Heart left ventricle (tissue), 16 donors: ENCODE results near the gene ATP6V0A1. TPM values are rescaled to one million over a fixed set of nuclear protein-coding genes. Genes with fewer than 3 reads are reported as not detected.

ENCODE experiments used
- ATAC-seq, 4 donors: fragments of 200-7000 bp; cut with Tn5 transposase; one replicate each; pipeline ENCODE4 v1.9.1; 2020 to 2022; ENCODE audit warnings: moderate library complexity in 4 of 4, mild to moderate bottlenecking in 3 of 4, moderate number of reproducible peaks in 1 of 4
- DNase-seq, 5 donors: peaks; one replicate each; pipeline ENCODE4 v3.0.0-alpha.2; 2020
- H3K27ac ChIP-seq, 12 donors: fragments of 200-600 bp; sonication (generic) in 4 of 12; one replicate each; pipeline versions ENCODE4 v1.5.0 to v1.8.0; 2016 to 2022; ENCODE audit warnings: mild to moderate bottlenecking in 2 of 12
- H3K27me3 ChIP-seq, 9 donors: fragments of 200-600 bp; sonication (generic) in 2 of 9; one replicate each; pipeline versions ENCODE4 v1.5.1 to v1.8.0; 2016 to 2022; ENCODE audit warnings: mild to moderate bottlenecking in 3 of 9
- H3K36me3 ChIP-seq, 9 donors: fragments of 200-600 bp; sonication (generic) in 2 of 9; one replicate each; pipeline versions ENCODE4 v1.5.0 to v1.8.0; 2018 to 2022; ENCODE audit warnings: mild to moderate bottlenecking in 2 of 9
- H3K4me1 ChIP-seq, 12 donors: fragments of 200-600 bp; sonication (generic) in 4 of 12; one replicate each; pipeline versions ENCODE4 v1.5.0 to v1.8.0; 2016 to 2022; ENCODE audit warnings: mild to moderate bottlenecking in 3 of 12
- H3K4me3 ChIP-seq, 12 donors: fragments of 200-600 bp; sonication (generic) in 4 of 12; one replicate each; pipeline versions ENCODE4 v1.5.0 to v1.8.0; 2017 to 2022; ENCODE audit warnings: mild to moderate bottlenecking in 9 of 12, moderate library complexity in 4 of 12
- H3K9me3 ChIP-seq, 12 donors: fragments of 200-600 bp; sonication (generic) in 4 of 12; one replicate each; pipeline versions ENCODE4 v1.5.0 to v1.8.0; 2016 to 2022; ENCODE audit warnings: mild to moderate bottlenecking in 1 of 12
- POLR2A ChIP-seq, 2 donors: fragments of 450-650 bp; IDR thresholded peaks; one replicate each; pipeline ENCODE4 v1.6.1; 2017; ENCODE audit warnings: antibody characterized with exemption in 2 of 2, mild to moderate bottlenecking in 2 of 2, moderate library complexity in 2 of 2
- WGBS, 4 donors: extraction: QIAGEN DNeasy Blood & Tissue Kit in 2 of 4; methylation state at CpG; one replicate each; pipeline versions ENCODE4 v1.1.5 to v1.1.7; 2013 to 2018; 5-methylcytosine and 5-hydroxymethylcytosine counted together
- intact Hi-C, 10 donors: fragments of 100-400 bp; cut with DNase I; formaldehyde crosslinking; loops; one replicate each; pipeline versions ENCODE4 v1.11.1 to v1.14.2; 2022
- long read RNA-seq, 3 donors: library from polyadenylated mRNA; unstranded; transcript quantifications; one replicate each; pipeline ENCODE4 v2.0.0, GENCODE V29; 2020 to 2021
- polyA plus RNA-seq, 2 donors: library from polyadenylated mRNA; stranded (reverse); fragments of 200-250 nt; gene quantifications; one replicate each; pipeline ENCODE4 v1.2.3, GENCODE V29; 2013
- total RNA-seq, 9 donors: library from RNA; depleted of rRNA in 2 of 9; stranded (reverse); fragments of >200 nt in 2 of 9; fragmentation: NEBNext Ultra II Directional in 3 of 9; extraction: Animal tissue kit (Norgen Biotek cat#: 25700) in 3 of 9; gene quantifications; one replicate each; pipeline versions ENCODE4 v1.1.0 to v1.2.4, GENCODE V29; 2016 to 2023
- TF ChIP-seq, protein P1 (sequence below), 12 donors: fragments of 200-600 bp; sonication (generic) in 4 of 12; IDR thresholded peaks; one replicate each; pipeline versions ENCODE4 v1.5.0 to v1.8.0; 2018 to 2022; ENCODE audit warnings: antibody characterized with exemption in 12 of 12, mild to moderate bottlenecking in 5 of 12
- donor health status: ischemic (EF 13 %, LVEDD 7.1; RV severe dilation, severe dysfunction).
- donor health status: healthy with polysubstance abuse.
- donor health status: DM: no; HTN: yes; CAD: no.
- donor health status: DM: no; HTN: no; CAD: no.
- donor health status: ischemic (EF 25% LVEDD 6.9; RV normal size, moderate dysfunction).
- donor health status: ischemic (EF 25% LVEDD 5.7; RV mildly dilated, moderate dysfunction).
- donor health status: healthy.
- donor health status: DM: yes; HTN: yes; CAD: no.
- donor health status: ischemic (EF 35%, LVEDD 5.7; RV mildly dilated, moderate dysfunction).
- donor health status: nonischemic (EF 11% LVEDD 7.7; RV severe dilation, severe dysfunction).
- donor health status: DM: yes; HTN: yes; CAD: no.
- donor health status: PGD.
- donor health status: ischemic (EF 29% LVEDD 5.4; RV normal size, mild dysfunction).
- donor health status: nonischemic (EF 23%, LVEDD 6.1; RV moderate dilation, normal function).

The ATP6V0A1 gene
- 10 to 100 TPM; 30.3 to 65.9 (median 35.9) TPM for total RNA-seq
- polyA plus RNA-seq, result 10 to 100 TPM; 24.3 to 40.6 TPM
- long read RNA-seq, donor 1, full-length matches to known transcripts, result 6 of 7 reads
- long read RNA-seq, donor 1, partial matches to known transcripts, result 1 of 7 reads
- long read RNA-seq, donor 1, other reads (novel, unspliced or antisense), result 0 of 7 reads
- long read RNA-seq, donor 2, full-length matches to known transcripts, result 14 of 15 reads
- long read RNA-seq, donor 2, partial matches to known transcripts, result 0 of 15 reads
- long read RNA-seq, donor 2, other reads (novel, unspliced or antisense), result 1 of 15 reads
- long read RNA-seq, donor 3, full-length matches to known transcripts, result 5 of 8 reads
- long read RNA-seq, donor 3, partial matches to known transcripts, result 1 of 8 reads
- long read RNA-seq, donor 3, other reads (novel, unspliced or antisense), result 2 of 8 reads

GRCh38 chr17:42458497-42459255 is at the start of gene ATP6V0A1:
Gene ATP6V0A1 (plus strand): TSS chr17:42458878. CDS start chr17:42460895, 2,017 bp downstream.
- peaks cover 0 to 77% (median 25%) of the 10 kb centered on the region in 12 donors for H3K4me1 ChIP-seq
- WGBS, 4 donors, result 0 to 1% (median 1%) methylated on average over 39 to 45 of the region's 45 CpGs
- intact Hi-C loops, result loop anchor here in 9 of 10 donors (1.0 to 5.0 kb wide), 6 partner anchors 35 to 136 kb away; partner anchors contain the start of gene CAVIN1 (in 8 of the 9)
- TF ChIP-seq, protein P1, sequence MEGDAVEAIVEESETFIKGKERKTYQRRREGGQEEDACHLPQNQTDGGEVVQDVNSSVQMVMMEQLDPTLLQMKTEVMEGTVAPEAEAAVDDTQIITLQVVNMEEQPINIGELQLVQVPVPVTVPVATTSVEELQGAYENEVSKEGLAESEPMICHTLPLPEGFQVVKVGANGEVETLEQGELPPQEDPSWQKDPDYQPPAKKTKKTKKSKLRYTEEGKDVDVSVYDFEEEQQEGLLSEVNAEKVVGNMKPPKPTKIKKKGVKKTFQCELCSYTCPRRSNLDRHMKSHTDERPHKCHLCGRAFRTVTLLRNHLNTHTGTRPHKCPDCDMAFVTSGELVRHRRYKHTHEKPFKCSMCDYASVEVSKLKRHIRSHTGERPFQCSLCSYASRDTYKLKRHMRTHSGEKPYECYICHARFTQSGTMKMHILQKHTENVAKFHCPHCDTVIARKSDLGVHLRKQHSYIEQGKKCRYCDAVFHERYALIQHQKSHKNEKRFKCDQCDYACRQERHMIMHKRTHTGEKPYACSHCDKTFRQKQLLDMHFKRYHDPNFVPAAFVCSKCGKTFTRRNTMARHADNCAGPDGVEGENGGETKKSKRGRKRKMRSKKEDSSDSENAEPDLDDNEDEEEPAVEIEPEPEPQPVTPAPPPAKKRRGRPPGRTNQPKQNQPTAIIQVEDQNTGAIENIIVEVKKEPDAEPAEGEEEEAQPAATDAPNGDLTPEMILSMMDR (IDR thresholded peaks at IDR 0.05), result no peak
- TF ChIP-seq POLR2A (IDR thresholded peaks at IDR 0.05), result peak in 1 of 2 donors; percentile 69
- peak within 1 kb of the TSS; percentile 77 to 98 (median 92) for H3K27ac ChIP-seq
- ATAC-seq, result peak; percentile 91 to 99 (median 98)
- H3K4me3 ChIP-seq, result peak within 1 kb of the TSS; percentile 43 to 93 (median 80)
- peak; percentile 94 to 98 (median 96) for DNase-seq
- H3K27me3 ChIP-seq, result no peaks in the 10 kb centered on the region
- H3K36me3 ChIP-seq, result peaks cover 0 to 32% (median 26%) of the 10 kb centered on the region in 9 donors
- H3K9me3 ChIP-seq, result no peaks in the 10 kb centered on the region

- peaks cover 37 to 100% (median 94%) of the 10 kb centered on the region in 12 donors for H3K4me1 ChIP-seq
- H3K9me3 ChIP-seq, result no peaks in the 10 kb centered on the region
- no peak for TF ChIP-seq POLR2A (IDR thresholded peaks at IDR 0.05)
- TF ChIP-seq, protein P1 (IDR thresholded peaks at IDR 0.05), result no peak
- peaks cover 0 to 15% (median 6%) of the 10 kb centered on the region in 9 donors for H3K36me3 ChIP-seq
- peak in 3 of 5 donors; percentile 62 to 83 (median 68) for DNase-seq
- WGBS, 4 donors, result 10 to 23% (median 15%) methylated on average over 4 to 5 of the region's 5 CpGs
- intact Hi-C loops, result loop anchor here in 2 of 10 donors (2.0 to 5.0 kb wide), 2 partner anchors 13 to 108 kb away; partner anchors contain the start of gene CAVIN1 (in 1 of the 2)
- H3K4me3 ChIP-seq, result peak overlapping the region in 4 of 12 donors; percentile 4 to 23 (median 14)
- ATAC-seq, result peak in 3 of 4 donors; percentile 25 to 67 (median 52)
- peak overlapping the region; percentile 65 to 100 (median 82) for H3K27ac ChIP-seq
- H3K27me3 ChIP-seq, result no peaks in the 10 kb centered on the region
Measured at GRCh38 chr17:42409523-42410318, 49.0 kb upstream of the ATP6V0A1 start.

DNA sequence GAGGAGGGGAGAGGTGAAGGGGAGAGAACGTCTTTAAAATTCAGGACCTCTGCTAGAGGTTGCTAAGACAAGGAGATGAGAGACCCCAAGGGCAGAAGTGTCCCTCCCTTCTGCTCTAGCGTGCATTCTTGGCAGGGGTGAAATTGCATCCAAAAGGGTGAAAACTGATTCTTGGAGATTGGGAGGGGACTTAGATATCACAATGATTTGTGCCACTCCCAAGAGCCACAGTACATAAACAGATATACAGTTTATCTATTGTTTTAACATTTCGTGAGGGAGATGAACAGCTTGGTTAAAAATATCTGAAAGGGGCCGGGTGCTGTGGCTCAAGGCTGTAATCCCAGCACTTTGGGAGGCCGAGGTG is 48.4 kb upstream of the ATP6V0A1 start:
- no peaks in the 10 kb centered on the region for H3K27me3 ChIP-seq
- peak overlapping the region; percentile 65 to 100 (median 82) for H3K27ac ChIP-seq
- intact Hi-C loops, result no loop called here
- peaks cover 37 to 100% (median 95%) of the 10 kb centered on the region in 12 donors for H3K4me1 ChIP-seq
- peaks cover 0 to 9% (median 0%) of the 10 kb centered on the region in 9 donors for H3K36me3 ChIP-seq
- H3K9me3 ChIP-seq, result no peaks in the 10 kb centered on the region
- ATAC-seq (no peak), DNase-seq (no peak)
- peak overlapping the region in 4 of 12 donors; percentile 11 to 23 (median 14) for H3K4me3 ChIP-seq
- TF ChIP-seq, protein P1 (IDR thresholded peaks at IDR 0.05), result no peak
- TF ChIP-seq POLR2A (IDR thresholded peaks at IDR 0.05), result no peak
- WGBS, 4 donors, result 30 to 40% (median 37%) methylated on average over 5 of the region's 5 CpGs
